Endodermal cell (in vitro differentiated cells): ENCODE measurements around the gene EGFR. TPM values are rescaled to one million over a fixed set of nuclear protein-coding genes. Genes with fewer than 3 reads are reported as not detected.

Experiments
- DNase-seq: peaks from one replicate; pipeline ENCODE4 v3.0.0-alpha.2; 2017
- H3K27ac ChIP-seq: 2 replicates; pipeline ENCODE4 v1.5.1; 2013; ENCODE audit warnings: mild to moderate bottlenecking, low read depth, low read length, moderate library complexity
- H3K27me3 ChIP-seq: 2 replicates; pipeline ENCODE4 v1.6.1; 2013; ENCODE audit warnings: mild to moderate bottlenecking, low read length, moderate library complexity; ENCODE audit not compliant: insufficient read depth, control insufficient read depth, poor library complexity, severe bottlenecking
- H3K36me3 ChIP-seq: 2 replicates; pipeline ENCODE4 v1.7.0; 2013; ENCODE audit warnings: mild to moderate bottlenecking, low read length, moderate library complexity; ENCODE audit not compliant: control insufficient read depth, insufficient read depth
- H3K4me1 ChIP-seq: one replicate; pipeline ENCODE4 v1.7.0; 2013; ENCODE audit warnings: low read length; ENCODE audit not compliant: control insufficient read depth, insufficient read depth
- H3K4me3 ChIP-seq: 2 replicates; pipeline ENCODE4 v1.5.1; 2013; ENCODE audit warnings: mild to moderate bottlenecking, low read length, moderate library complexity
- H3K9ac ChIP-seq: 2 replicates; pipeline ENCODE4 v1.6.1; 2013; ENCODE audit warnings: mild to moderate bottlenecking, low read length, moderate library complexity; ENCODE audit not compliant: poor library complexity, severe bottlenecking; ENCODE audit errors: extremely low read depth
- H3K9me3 ChIP-seq: 2 replicates; pipeline ENCODE4 v1.6.1; 2013; ENCODE audit warnings: mild to moderate bottlenecking, low read length, moderate library complexity; ENCODE audit not compliant: control insufficient read depth
- H3K27ac Mint-ChIP-seq: 2 replicates; pipeline ENCODE4 v1.8.0; 2020; ENCODE audit warnings: mixed read lengths
- H3K27me3 Mint-ChIP-seq: 2 replicates; pipeline ENCODE4 v1.8.0; 2021; ENCODE audit warnings: mild to moderate bottlenecking, mixed read lengths; ENCODE audit not compliant: insufficient read depth
- H3K36me3 Mint-ChIP-seq: 2 replicates; pipeline ENCODE4 v1.8.0; 2020; ENCODE audit warnings: low read depth, mixed read lengths
- H3K4me1 Mint-ChIP-seq: 2 replicates; pipeline ENCODE4 v1.8.0; 2020; ENCODE audit warnings: mixed read lengths
- H3K4me3 Mint-ChIP-seq: 2 replicates; pipeline ENCODE4 v1.8.0; 2020; ENCODE audit warnings: mild to moderate bottlenecking, moderate library complexity, mixed read lengths
- H3K9me3 Mint-ChIP-seq: 2 replicates; pipeline ENCODE4 v1.8.0; 2020; ENCODE audit warnings: mild to moderate bottlenecking, mixed read lengths
- CTCF ChIP-seq: fragments of 200-600 bp; sonication (generic); conservative IDR thresholded peaks from 2 replicates; pipeline ENCODE4 v1.5.0; 2021; ENCODE audit warnings: antibody characterized with exemption, mild to moderate bottlenecking
- WGBS, 2 experiments: methylation state at CpG; one replicate each; pipeline versions ENCODE4 v1.1.5 to v1.1.7; 2013; ENCODE audit warnings: missing lambda C conversion rate in 2 of 2, mixed read lengths in 1 of 2; ENCODE audit not compliant: insufficient coverage in 1 of 2, insufficient read length in 1 of 2; 5-methylcytosine and 5-hydroxymethylcytosine counted together
- total RNA-seq, 2 donors: library from RNA; stranded (reverse); fragmentation: NEBNext Ultra II Directional in 1 of 2; extraction: Animal tissue kit (Norgen Biotek cat#: 25700) in 1 of 2; gene quantifications; 2 replicates in 1 of 2; 3 replicates in 1 of 2; pipeline ENCODE4 v1.2.1, GENCODE V29; 2021

Gene EGFR
- total RNA-seq, 2 donors from 2014 or later: 5.0 to 5.8 TPM

GRCh38 chr7:55061726-55062499 lies 43.1 kb downstream of the EGFR start:
- H3K36me3 Mint-ChIP-seq: no peaks in the 10 kb centered on the region
- H3K36me3 ChIP-seq: no peaks in the 10 kb centered on the region
- H3K9ac ChIP-seq: no peak overlapping the region
- no peak overlapping the region for H3K4me3 ChIP-seq
- no peak overlapping the region for H3K4me3 Mint-ChIP-seq
- H3K4me1 Mint-ChIP-seq: peaks cover 18% of the 10 kb centered on the region
- WGBS, 2 experiments: 93 to 95% methylated on average over 8 to 10 of the region's 10 CpGs
- H3K27me3 Mint-ChIP-seq: no peaks in the 10 kb centered on the region
- no peak for TF ChIP-seq CTCF
- no peaks in the 10 kb centered on the region for H3K9me3 Mint-ChIP-seq
- no peak overlapping the region for H3K27ac Mint-ChIP-seq
- DNase-seq: no peak
- no peaks in the 10 kb centered on the region for H3K27me3 ChIP-seq
- H3K4me1 ChIP-seq: peaks cover 20% of the 10 kb centered on the region
- H3K27ac ChIP-seq: no peak overlapping the region
- H3K9me3 ChIP-seq: no peaks in the 10 kb centered on the region

- Histone ChIP-seq H3K27me3 (no peaks in the 10 kb centered on the region), H3K4me1 (peaks cover 21% of the 10 kb centered on the region), H3K36me3 (no peaks in the 10 kb centered on the region), H3K4me3 (no peak overlapping the region), H3K9me3 (no peaks in the 10 kb centered on the region), H3K9ac (no peak overlapping the region), H3K27ac (no peak overlapping the region)
- H3K27ac Mint-ChIP-seq: no peak overlapping the region
- H3K4me1 Mint-ChIP-seq: peaks cover 21% of the 10 kb centered on the region
- TF ChIP-seq CTCF: no peak
- H3K36me3 Mint-ChIP-seq: no peaks in the 10 kb centered on the region
- H3K27me3 Mint-ChIP-seq: no peaks in the 10 kb centered on the region
- no peak overlapping the region for H3K4me3 Mint-ChIP-seq
- no peak for DNase-seq
- no peaks in the 10 kb centered on the region for H3K9me3 Mint-ChIP-seq
- WGBS, 2 experiments: 93 to 97% methylated on average over 6 to 7 of the region's 7 CpGs
Observed at GRCh38 chr7:55063061-55063460, 44.2 kb downstream of the EGFR start.

GRCh38 chr7:55063633-55064032 lies 44.8 kb downstream of the EGFR start:
- Mint-ChIP-seq H3K27ac (no peak overlapping the region), H3K9me3 (no peaks in the 10 kb centered on the region), H3K36me3 (no peaks in the 10 kb centered on the region), H3K4me1 (peaks cover 21% of the 10 kb centered on the region), H3K4me3 (no peak overlapping the region), H3K27me3 (no peaks in the 10 kb centered on the region)
- TF ChIP-seq CTCF: no peak
- H3K27ac ChIP-seq: no peak overlapping the region
- H3K4me3 ChIP-seq: no peak overlapping the region
- H3K9me3 ChIP-seq: no peaks in the 10 kb centered on the region
- H3K36me3 ChIP-seq: no peaks in the 10 kb centered on the region
- H3K4me1 ChIP-seq: peaks cover 21% of the 10 kb centered on the region
- no peak for DNase-seq
- no peak overlapping the region for H3K9ac ChIP-seq
- 91 to 100% methylated on average over 3 to 5 of the region's 5 CpGs for WGBS, 2 experiments
- H3K27me3 ChIP-seq: no peaks in the 10 kb centered on the region
